GM12878 (cell line): Measurements from ENCODE around the gene C16orf78. TPM values are rescaled to one million over a fixed set of nuclear protein-coding genes. Genes with fewer than 3 reads are reported as not detected.

Experiments used
- ATAC-seq: fragments of 200-7000 bp; cut with Tn5 transposase; 3 replicates; pipeline ENCODE4 v1.9.1; 2020; ENCODE audit warnings: mild to moderate bottlenecking, moderate library complexity
- BruUV-seq: library from RNA; stranded (reverse); fragments of 400-500 nt; replicated peaks from 2 replicates; lab custom pipeline; 2021; lab: Mats Ljungman, UMichigan
- CTCF ChIA-PET: fragments of 300-600 bp; sonication (Branson Sonifier 250); formaldehyde crosslinking; extraction: SDS; loops from one replicate; lab custom pipeline; 2021; ENCODE audit warnings: inconsistent platforms; lab: Yijun Ruan, JAX
- POLR2A ChIA-PET: fragments of 350-600 bp; formaldehyde crosslinking; extraction: SDS; loops from one replicate; lab custom pipeline; 2021; ENCODE audit warnings: inconsistent platforms; lab: Charles Lee
- RAD21 ChIA-PET: fragments of 300-600 bp; sonication (Branson Sonifier 250); formaldehyde crosslinking; loops from one replicate; lab custom pipeline; 2023; ENCODE audit warnings: antibody characterized with exemption; ENCODE audit not compliant: unreplicated experiment; lab: Charles Lee
- SMC1A ChIA-PET: fragments of 300-600 bp; sonication (Branson Sonifier 250); formaldehyde crosslinking; loops from one replicate; lab custom pipeline; 2023; ENCODE audit not compliant: unreplicated experiment, uncharacterized antibody; lab: Charles Lee
- DNase-seq: peaks from one replicate; pipeline ENCODE4 v3.0.0-alpha.2; 2011; ENCODE audit warnings: low read depth, low spot score
- FAIRE-seq: peaks from 3 replicates; lab custom pipeline; 2011; peaks lifted over from hg19 to GRCh38; lab: Jason Lieb, UNC
- H2AFZ ChIP-seq: 2 replicates; pipeline ENCODE4 v1.6.0; 2011; ENCODE audit warnings: low read depth, low read length, control low read depth; ENCODE audit not compliant: control insufficient read depth
- H3K27ac ChIP-seq: 2 replicates; pipeline ENCODE4 v1.5.1; 2011; ENCODE audit warnings: control low read depth; ENCODE audit not compliant: control insufficient read depth, insufficient read depth
- H3K27me3 ChIP-seq, 2 experiments: replicated peaks in 1 of 2; 2 replicates each; pipeline versions ENCODE4 v1.6.0 to v1.6.1; 2011; ENCODE audit warnings: low read length in 1 of 2; ENCODE audit not compliant: control insufficient read depth in 2 of 2, insufficient read depth in 2 of 2
- H3K36me3 ChIP-seq, 2 experiments: 2 replicates each; pipeline ENCODE4 v1.5.1; 2011; ENCODE audit warnings: low read length in 1 of 2; ENCODE audit not compliant: control insufficient read depth in 2 of 2, insufficient read depth in 2 of 2
- H3K4me1 ChIP-seq: 2 replicates; pipeline ENCODE4 v1.6.1; 2011; ENCODE audit warnings: mild to moderate bottlenecking, low read length, moderate library complexity, mixed read lengths; ENCODE audit not compliant: control insufficient read depth, insufficient read depth
- H3K4me2 ChIP-seq: 2 replicates; pipeline ENCODE4 v1.6.0; 2011; ENCODE audit warnings: control low read depth; ENCODE audit not compliant: control insufficient read depth, insufficient read depth
- H3K4me3 ChIP-seq: fragments of 200-600 bp; sonication (generic); 2 replicates; pipeline ENCODE4 v1.5.1; 2016
- H3K79me2 ChIP-seq: 2 replicates; pipeline ENCODE4 v1.6.0; 2011; ENCODE audit warnings: low read length; ENCODE audit not compliant: control insufficient read depth, insufficient read depth
- H3K9ac ChIP-seq: 2 replicates; pipeline ENCODE4 v1.8.0; 2011; ENCODE audit warnings: low read length, control low read depth, mixed read lengths; ENCODE audit not compliant: control insufficient read depth, insufficient read depth
- H3K9me3 ChIP-seq: replicated peaks from 3 replicates; pipeline ENCODE4 v1.5.1; 2011; ENCODE audit warnings: mild to moderate bottlenecking, low read length; ENCODE audit not compliant: control insufficient read depth, insufficient read depth
- H4K20me1 ChIP-seq: 2 replicates; pipeline ENCODE4 v1.6.0; 2011; ENCODE audit not compliant: control insufficient read depth, insufficient read depth
- NBN ChIP-seq: fragments of 450-650 bp; IDR thresholded peaks from 2 replicates; pipeline ENCODE4 v1.6.1; 2016
- POU2F2 ChIP-seq: IDR thresholded peaks from 3 replicates; pipeline ENCODE4 v1.6.1; 2011; ENCODE audit warnings: low read depth, mild to moderate bottlenecking, low read length, borderline replicate concordance
- USF2 ChIP-seq: IDR thresholded peaks from 2 replicates; pipeline ENCODE4 v1.6.1; 2011; ENCODE audit warnings: low read depth, low read length, improper control_type of control experiment, borderline replicate concordance
- ZNF274 ChIP-seq: IDR thresholded peaks from one replicate; pipeline ENCODE4 v1.8.0; 2011; ENCODE audit not compliant: insufficient read length, insufficient read depth
- WGBS: methylation state at CpG from one replicate; pipeline ENCODE4 v1.1.6; 2016; ENCODE audit warnings: low lambda C conversion rate; ENCODE audit not compliant: insufficient replicate concordance, insufficient coverage; ENCODE audit errors: missing lambda C conversion rate; 5-methylcytosine and 5-hydroxymethylcytosine counted together
- in situ Hi-C: fragments of 300-500 bp; cut with MboI; formaldehyde crosslinking; loops from 9 replicates; pipeline ENCODE4 v1.14.3; 2018; ENCODE audit warnings: mixed read lengths
- intact Hi-C: fragments of 100-400 bp; cut with micrococcal nuclease; formaldehyde crosslinking; loops from one replicate; pipeline ENCODE4 v1.14.2; 2022; ENCODE audit not compliant: unreplicated experiment
- polyA plus RNA-seq, 11 experiments: library from polyadenylated mRNA; depleted of rRNA in 4 of 11; unstranded in 6 of 11; stranded (reverse) in 5 of 11; fragments of >200 nt; fragmentation: Nextera tagmentation in 4 of 11; fragmentation: Illumina TruSeq in 1 of 11; extraction: Ambion mirVana in 4 of 11; extraction: Trizol in 1 of 11; gene quantifications; 1 replicate in 1 of 11; 2 replicates in 10 of 11; pipeline versions ENCODE4 v1.2.1 to v1.2.3, GENCODE V29; 2011 to 2016; ENCODE audit warnings: inconsistent platforms in 2 of 11, missing spikeins in 2 of 11, low read depth in 1 of 11
- total RNA-seq, 4 experiments: library from RNA; depleted of rRNA in 3 of 4; stranded (reverse); fragments of >200 nt in 3 of 4; fragmentation: Illumina TruSeq in 1 of 4; extraction: Trizol in 1 of 4; gene quantifications; 2 replicates each; pipeline versions ENCODE4 v1.2.1 to v1.2.3, GENCODE V29; 2013 to 2021

Gene C16orf78
- total and polyA plus RNA-seq, 10 of the 15 experiments (the other 5 are each of a cell fraction or from before 2014, with no cell fraction given), result not detected

GRCh38 chr16:49446805-49447204 lies 73.2 kb downstream of the C16orf78 start:
- FAIRE-seq, result no peak
- no peak for DNase-seq
- in situ Hi-C loops, result no loop called here
- RAD21 ChIA-PET, result no interaction called here
- Histone ChIP-seq H3K4me1 (peaks cover 5% of the 10 kb centered on the region; the same call in 1 of the 2 replicates), H3K4me3 (no peak overlapping the region)
- TF ChIP-seq NBN (no peak), USF2 (no peak), ZNF274 (no peak), POU2F2 (no peak)
- TF ChIP-seq, all 136 proteins: peak for 0
- no TSS peak for BruUV-seq
- Histone ChIP-seq H3K4me2 (no peak overlapping the region), H3K27me3 (no peaks in the 10 kb centered on the region), H3K27ac (no peak overlapping the region), H3K9ac (no peak overlapping the region), H4K20me1 (no peaks in the 10 kb centered on the region), H3K36me3 (no peaks in the 10 kb centered on the region), H2AFZ (no peak overlapping the region), H3K9me3 (no peaks in the 10 kb centered on the region), H3K79me2 (no peaks in the 10 kb centered on the region)
- SMC1A ChIA-PET, result no interaction called here
- ATAC-seq, result no peak
- 38% methylated on average over 2 of the region's 2 CpGs for WGBS
- CTCF ChIA-PET, result no interaction called here
- POLR2A ChIA-PET, result no interaction called here
- intact Hi-C loops, result no loop called here

Other genes with a start within 250 kb of the C16orf78 start
- not detected in 2 replicates for gene CBLN1, start 92.0 kb upstream of the C16orf78 start, total RNA-seq (2014; rRNA removed)
- gene CBLN1, start 92.0 kb upstream of the C16orf78 start, total RNA-seq (2014; rRNA removed; fragmentation: Illumina TruSeq; extraction: Trizol), result not detected in 2 replicates
- not detected in 2 replicates for gene CBLN1, start 92.0 kb upstream of the C16orf78 start, total RNA-seq (2021)
- not detected in 2 replicates for gene CBLN1, start 92.0 kb upstream of the C16orf78 start, polyA plus RNA-seq (2011; rRNA removed)
- gene CBLN1, start 92.0 kb upstream of the C16orf78 start, polyA plus RNA-seq (2014; fragmentation: Illumina TruSeq; extraction: Trizol), result not detected in 2 replicates
- gene CBLN1, start 92.0 kb upstream of the C16orf78 start, polyA plus RNA-seq (2014; fragmentation: Nextera tagmentation; extraction: Ambion mirVana), result not detected
- gene CBLN1, start 92.0 kb upstream of the C16orf78 start, polyA plus RNA-seq (2014; rRNA removed), result not detected in 2 replicates
- not detected for gene CBLN1, start 92.0 kb upstream of the C16orf78 start, polyA plus RNA-seq (2016; fragmentation: Nextera tagmentation; extraction: Ambion mirVana)